Fibroblast of lung (primary cell): ENCODE data around the gene ASIC2.

Experiments used
- EZH2 ChIP-seq: IDR thresholded peaks from 2 replicates; pipeline ENCODE4 v1.5.1; 2012; ENCODE audit warnings: low read length, control low read depth, mild to moderate bottlenecking; ENCODE audit errors: missing control alignments
- TF ChIP-seq, protein P1 (sequence below), 2 donors: IDR thresholded peaks in 1 of 2; conservative IDR thresholded peaks in 1 of 2; 1 replicate in 1 of 2; 2 replicates in 1 of 2; pipeline ENCODE4 v1.5.1; 2011 to 2012; ENCODE audit warnings: low read length in 2 of 2, control low read depth in 1 of 2, inconsistent platforms in 1 of 2, low read depth in 1 of 2, mild to moderate bottlenecking in 1 of 2

DNA sequence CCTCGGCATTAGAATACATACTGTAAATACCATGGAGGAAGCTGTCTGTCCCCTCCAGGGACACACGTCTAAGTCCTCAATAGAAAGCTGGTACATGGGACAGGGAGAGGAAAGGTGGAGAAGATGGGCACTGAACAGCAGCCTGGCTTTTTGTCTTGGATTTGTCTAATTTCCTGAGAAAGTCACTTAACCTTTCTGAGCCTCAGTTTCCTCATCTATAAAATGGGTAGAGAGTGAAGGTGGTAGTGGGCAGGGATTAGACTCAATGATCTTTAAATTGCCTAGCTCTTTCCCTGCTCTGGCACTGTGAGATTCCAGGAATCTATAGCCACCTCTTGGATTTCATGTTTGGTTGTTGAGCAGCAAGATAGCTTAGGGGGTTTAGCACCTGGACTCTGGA, 96.2 kb downstream of the ASIC2 start:
- TF ChIP-seq, protein P1, sequence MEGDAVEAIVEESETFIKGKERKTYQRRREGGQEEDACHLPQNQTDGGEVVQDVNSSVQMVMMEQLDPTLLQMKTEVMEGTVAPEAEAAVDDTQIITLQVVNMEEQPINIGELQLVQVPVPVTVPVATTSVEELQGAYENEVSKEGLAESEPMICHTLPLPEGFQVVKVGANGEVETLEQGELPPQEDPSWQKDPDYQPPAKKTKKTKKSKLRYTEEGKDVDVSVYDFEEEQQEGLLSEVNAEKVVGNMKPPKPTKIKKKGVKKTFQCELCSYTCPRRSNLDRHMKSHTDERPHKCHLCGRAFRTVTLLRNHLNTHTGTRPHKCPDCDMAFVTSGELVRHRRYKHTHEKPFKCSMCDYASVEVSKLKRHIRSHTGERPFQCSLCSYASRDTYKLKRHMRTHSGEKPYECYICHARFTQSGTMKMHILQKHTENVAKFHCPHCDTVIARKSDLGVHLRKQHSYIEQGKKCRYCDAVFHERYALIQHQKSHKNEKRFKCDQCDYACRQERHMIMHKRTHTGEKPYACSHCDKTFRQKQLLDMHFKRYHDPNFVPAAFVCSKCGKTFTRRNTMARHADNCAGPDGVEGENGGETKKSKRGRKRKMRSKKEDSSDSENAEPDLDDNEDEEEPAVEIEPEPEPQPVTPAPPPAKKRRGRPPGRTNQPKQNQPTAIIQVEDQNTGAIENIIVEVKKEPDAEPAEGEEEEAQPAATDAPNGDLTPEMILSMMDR (conservative IDR thresholded peaks at IDR 0.05 in 1 of 2, IDR thresholded peaks at IDR 0.05 in 1 of 2; ENCODE audit: low read depth in 1 of 2, low read length in 2 of 2): no peak
- TF ChIP-seq EZH2: no peak
